GM13977 (cell line): ENCODE results near the gene IFRD1.

Source experiments
- DNase-seq: peaks from one replicate; pipeline ENCODE4 v3.0.0; 2012; ENCODE audit warnings: low spot score
- in situ Hi-C: fragments of 300-500 bp; cut with MboI; formaldehyde crosslinking; loops from one replicate; pipeline ENCODE4 v1.12.0; 2022; ENCODE audit warnings: low sequenced_read_pairs, low pct_unique_long_range_greater_than_20kb, mixed read lengths, inconsistent platforms; ENCODE audit not compliant: unreplicated experiment
- TF ChIP-seq, protein P1 (sequence below): IDR thresholded peaks from 2 replicates; pipeline ENCODE4 v1.5.1; 2012; ENCODE audit warnings: mild to moderate bottlenecking, control low read depth; ENCODE audit not compliant: insufficient read depth; ENCODE audit errors: extremely low read depth, missing control alignments

Gene IFRD1

DNA sequence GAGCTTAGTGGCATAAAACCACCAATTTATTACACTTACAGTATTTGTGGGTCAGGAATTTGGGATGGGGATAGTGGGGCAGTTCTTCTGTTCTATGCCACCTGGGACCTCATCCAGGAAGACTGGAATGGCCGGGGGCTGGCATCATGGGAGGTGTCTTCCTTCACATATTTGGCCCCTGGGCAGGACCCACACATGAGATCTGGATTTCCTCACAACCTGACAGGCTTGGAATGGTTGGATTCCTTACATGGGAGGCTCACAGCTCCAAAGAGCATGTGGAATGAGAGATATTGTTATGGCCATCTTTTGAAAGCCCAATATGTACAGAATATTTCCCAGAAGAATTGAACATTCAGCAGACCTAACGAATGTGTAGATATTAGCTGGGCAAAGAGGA is 52.4 kb downstream of the IFRD1 start:
- TF ChIP-seq, protein P1, sequence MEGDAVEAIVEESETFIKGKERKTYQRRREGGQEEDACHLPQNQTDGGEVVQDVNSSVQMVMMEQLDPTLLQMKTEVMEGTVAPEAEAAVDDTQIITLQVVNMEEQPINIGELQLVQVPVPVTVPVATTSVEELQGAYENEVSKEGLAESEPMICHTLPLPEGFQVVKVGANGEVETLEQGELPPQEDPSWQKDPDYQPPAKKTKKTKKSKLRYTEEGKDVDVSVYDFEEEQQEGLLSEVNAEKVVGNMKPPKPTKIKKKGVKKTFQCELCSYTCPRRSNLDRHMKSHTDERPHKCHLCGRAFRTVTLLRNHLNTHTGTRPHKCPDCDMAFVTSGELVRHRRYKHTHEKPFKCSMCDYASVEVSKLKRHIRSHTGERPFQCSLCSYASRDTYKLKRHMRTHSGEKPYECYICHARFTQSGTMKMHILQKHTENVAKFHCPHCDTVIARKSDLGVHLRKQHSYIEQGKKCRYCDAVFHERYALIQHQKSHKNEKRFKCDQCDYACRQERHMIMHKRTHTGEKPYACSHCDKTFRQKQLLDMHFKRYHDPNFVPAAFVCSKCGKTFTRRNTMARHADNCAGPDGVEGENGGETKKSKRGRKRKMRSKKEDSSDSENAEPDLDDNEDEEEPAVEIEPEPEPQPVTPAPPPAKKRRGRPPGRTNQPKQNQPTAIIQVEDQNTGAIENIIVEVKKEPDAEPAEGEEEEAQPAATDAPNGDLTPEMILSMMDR, result no peak
- DNase-seq, result no peak
- in situ Hi-C loops, result no loop called here

DNA sequence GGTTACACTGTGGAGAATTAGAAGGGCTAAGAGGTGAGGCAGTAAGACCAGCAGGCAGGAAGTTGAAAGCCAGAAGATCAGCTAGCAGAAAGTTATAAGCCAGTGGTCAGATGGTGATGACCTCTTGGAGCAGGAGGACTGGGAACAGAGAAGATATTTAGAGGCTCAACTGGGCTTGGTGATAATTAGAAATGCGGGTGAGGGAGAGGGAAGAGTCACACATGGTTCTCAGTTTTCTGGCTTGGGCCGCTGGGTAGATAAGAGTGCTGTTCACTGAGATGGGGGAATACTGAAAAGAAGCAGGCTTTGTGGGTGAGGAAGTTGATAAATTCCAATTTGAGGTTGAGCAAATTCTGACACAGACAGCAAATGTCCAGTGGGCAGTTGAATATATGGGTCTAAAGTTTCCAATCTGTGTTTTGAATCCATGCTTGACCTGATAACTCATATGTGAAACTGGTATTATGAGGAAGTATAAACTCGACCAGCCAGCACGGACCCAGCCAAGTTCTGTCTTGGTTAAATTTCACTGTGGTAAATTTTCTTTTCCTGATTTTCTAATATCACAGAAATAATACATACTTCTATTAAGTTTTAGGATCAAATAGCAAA is 53.2 kb downstream of the IFRD1 start:
- TF ChIP-seq, protein P1, result no peak
- in situ Hi-C loops, result no loop called here
- no peak for DNase-seq

DNA sequence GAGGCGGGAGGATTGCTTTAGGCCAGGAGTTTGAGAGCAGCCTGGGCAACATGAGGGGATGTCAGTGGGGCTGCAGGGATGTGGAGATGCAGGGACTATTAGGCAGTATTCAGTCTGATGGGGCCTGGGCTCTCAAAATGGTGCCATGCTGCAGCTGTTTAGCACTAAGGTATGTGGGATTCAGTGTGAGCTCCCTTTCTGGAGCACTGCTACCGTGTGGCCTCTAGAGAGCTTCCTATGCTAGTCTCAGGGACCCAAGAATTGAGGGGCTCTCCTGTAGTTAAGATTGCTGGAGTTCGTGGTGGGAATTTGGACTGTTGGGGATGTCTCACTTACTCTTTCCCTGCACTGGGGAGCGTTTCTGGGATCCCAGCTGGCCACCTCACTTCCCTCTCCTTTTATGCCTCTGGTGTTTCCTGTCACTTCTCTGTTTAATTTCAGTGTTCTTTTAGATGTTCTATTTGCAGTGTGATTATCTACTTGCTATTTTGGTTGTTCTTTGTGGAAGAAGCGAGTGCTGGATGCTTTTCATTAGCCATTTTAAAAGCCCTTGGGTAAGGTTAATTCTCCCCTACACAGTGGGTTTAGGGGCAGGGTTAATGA is 53.9 kb downstream of the IFRD1 start:
- TF ChIP-seq, protein P1, result no peak
- DNase-seq, result no peak
- in situ Hi-C loops, result no loop called here

DNA sequence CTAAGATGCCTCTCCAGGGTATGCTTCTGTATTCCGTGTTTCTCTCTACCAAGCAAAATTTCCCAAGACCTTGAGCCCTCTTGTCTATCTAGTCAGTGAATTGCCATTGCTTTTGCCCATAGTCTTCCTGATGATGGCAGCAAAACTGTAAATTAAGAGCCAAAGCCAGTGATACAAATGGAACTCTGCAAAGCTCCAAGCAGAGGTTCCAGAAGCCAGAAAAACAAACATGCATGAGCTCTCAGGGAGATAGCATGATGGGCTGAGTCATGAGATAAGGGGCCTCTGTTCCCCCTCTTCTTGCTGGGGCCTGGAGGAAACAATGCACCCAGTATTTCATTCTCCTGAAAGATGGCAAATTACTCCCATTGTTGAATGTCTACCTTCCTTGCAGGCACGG is 55.2 kb downstream of the IFRD1 start:
- no peak for DNase-seq
- in situ Hi-C loops, result no loop called here
- TF ChIP-seq, protein P1, result no peak

DNA sequence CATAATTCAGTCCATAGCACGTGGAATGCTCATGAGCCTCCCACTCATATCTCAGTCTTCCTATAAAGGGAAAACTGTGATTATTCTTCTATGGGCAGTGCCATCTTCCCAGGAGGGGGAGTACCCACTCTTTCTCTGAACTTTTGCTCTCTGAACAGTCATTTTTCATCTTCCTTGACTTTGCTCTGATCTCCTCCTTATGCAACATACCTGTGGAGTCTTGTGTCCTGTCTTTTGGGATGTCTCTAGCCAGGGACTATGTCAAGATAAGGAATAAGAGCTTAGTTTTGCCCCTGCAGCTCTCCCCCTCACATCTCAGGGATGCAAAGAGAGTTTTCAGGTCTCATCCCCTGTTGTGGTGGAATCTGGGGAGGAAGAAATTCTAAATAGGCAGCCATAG is 58.1 kb downstream of the IFRD1 start:
- no peak for DNase-seq
- in situ Hi-C loops, result no loop called here

DNA sequence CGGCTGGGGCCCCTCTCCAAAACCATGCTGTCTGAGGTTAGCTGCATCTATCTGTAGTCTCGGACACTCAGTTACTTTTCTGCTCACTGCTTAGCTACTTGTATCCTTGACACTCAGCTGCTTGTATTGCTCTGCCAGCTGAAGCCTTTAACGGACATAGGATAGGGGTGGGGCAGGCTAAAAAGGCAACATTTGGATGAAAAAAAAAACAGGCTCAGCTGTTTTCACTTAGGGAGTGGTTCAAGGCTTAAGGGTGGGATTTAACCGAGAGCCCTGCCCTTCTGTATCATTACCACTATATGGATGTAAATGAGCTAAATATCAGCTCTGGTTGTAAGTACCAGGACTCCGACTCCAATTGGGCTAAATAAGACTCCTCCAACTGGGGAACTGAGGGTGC is 59.1 kb downstream of the IFRD1 start:
- TF ChIP-seq, protein P1, result no peak
- DNase-seq, result no peak
- in situ Hi-C loops, result no loop called here

More for the DNA sequence above, 58.1 kb downstream of the IFRD1 start:
- TF ChIP-seq, protein P1, result no peak
